ENCODE data around the gene ADNP2.

GRCh38 chr18:80168982-80169381 lies 59.9 kb downstream of the ADNP2 start:
- TF ChIP-seq POLR2AphosphoS5 (IDR thresholded peaks at IDR 0.05; ENCODE audit: borderline replicate concordance, low read depth, low read length) (no peak), EZH2 (IDR thresholded peaks at IDR 0.05) (no peak), FOXP2 (optimal IDR thresholded peaks at IDR 0.05; ENCODE audit: control extremely low read depth, extremely low read length, insufficient read depth) (no peak)

Data from SK-N-MC (cell line).